ENCODE results near the gene INO80. TPM values are rescaled to one million over a fixed set of nuclear protein-coding genes. Genes with fewer than 3 reads are reported as not detected.
A peak's percentile ranks its signal among the peaks of the same experiment; 100 is the strongest.

The INO80 gene
- total RNA-seq, 2 experiments from 2014 or later: 18.9 to 22.2 TPM

GRCh38 chr15:40936709-40937666 lies 179.1 kb downstream of the INO80 start:
- POLR2A ChIA-PET: no interaction called here
- H3K4me1 Mint-ChIP-seq: peaks cover 11% of the 10 kb centered on the region
- ATAC-seq (ENCODE audit: low read depth): no peak
- no peaks in the 10 kb centered on the region for H3K9me3 Mint-ChIP-seq
- no peak overlapping the region for H3K4me3 Mint-ChIP-seq
- no peak for DNase-seq
- no peaks in the 10 kb centered on the region for H3K36me3 Mint-ChIP-seq
- peaks cover 8% of the 10 kb centered on the region for H3K27me3 Mint-ChIP-seq
- H3K27ac Mint-ChIP-seq: no peak overlapping the region

- no peaks in the 10 kb centered on the region for H3K9me3 Mint-ChIP-seq
- H3K27me3 Mint-ChIP-seq: peaks cover 15% of the 10 kb centered on the region
- H3K4me3 Mint-ChIP-seq: no peak overlapping the region
- DNase-seq (no peak), ATAC-seq (ENCODE audit: low read depth) (no peak)
- no peaks in the 10 kb centered on the region for H3K36me3 Mint-ChIP-seq
- H3K4me1 Mint-ChIP-seq: peaks cover 14% of the 10 kb centered on the region
- no peak overlapping the region for H3K27ac Mint-ChIP-seq
- POLR2A ChIA-PET: no interaction called here
Observed at GRCh38 chr15:40936234-40936708, 179.8 kb downstream of the INO80 start.

DNA sequence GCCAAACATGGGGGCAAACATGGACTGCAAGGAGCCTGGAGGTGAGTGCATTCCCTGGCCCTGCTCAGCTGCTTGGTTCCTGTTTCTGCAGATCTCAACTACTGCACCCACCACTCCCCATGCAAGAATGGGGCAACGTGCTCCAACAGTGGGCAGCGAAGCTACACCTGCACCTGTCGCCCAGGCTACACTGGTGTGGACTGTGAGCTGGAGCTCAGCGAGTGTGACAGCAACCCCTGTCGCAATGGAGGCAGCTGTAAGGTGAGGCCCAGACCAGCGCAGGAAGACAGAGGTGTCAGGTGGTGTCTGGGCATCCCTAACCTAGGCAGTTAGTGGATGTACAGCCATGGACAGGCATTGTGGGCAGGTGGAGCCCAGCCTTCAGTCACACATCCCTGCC lies 181.6 kb downstream of the INO80 start:
- ATAC-seq (ENCODE audit: low read depth) (no peak), DNase-seq (no peak)
- POLR2A ChIA-PET: interaction anchor here (1.0 kb wide), 1 partner anchor 19 kb away, joined by 3 read pairs; the partner anchor contains the start of gene CHAC1
- Mint-ChIP-seq H3K27me3 (peaks cover 32% of the 10 kb centered on the region), H3K4me3 (no peak overlapping the region), H3K36me3 (no peaks in the 10 kb centered on the region), H3K9me3 (no peaks in the 10 kb centered on the region), H3K4me1 (peaks cover 20% of the 10 kb centered on the region), H3K27ac (no peak overlapping the region)

DNA sequence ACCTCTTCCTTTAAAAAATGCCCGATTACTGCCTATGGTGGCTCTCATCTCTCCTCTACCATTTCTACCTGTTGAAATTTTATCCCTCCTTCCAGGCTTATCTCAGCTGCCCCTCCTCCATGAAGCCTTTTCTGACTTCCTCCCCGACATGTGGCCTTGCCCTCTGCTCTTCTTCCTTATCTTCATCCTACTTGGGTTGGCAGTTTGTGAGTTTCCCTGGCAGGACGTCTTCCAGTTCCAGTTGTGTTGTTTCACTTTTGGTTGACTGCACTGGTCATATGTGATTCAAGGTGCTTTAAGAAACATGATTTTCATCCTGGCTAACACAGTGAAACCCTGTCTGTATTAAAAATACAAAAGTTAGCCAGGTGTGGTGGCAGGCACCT lies 182.6 kb downstream of the INO80 start:
- Mint-ChIP-seq H3K36me3 (no peaks in the 10 kb centered on the region), H3K4me1 (peaks cover 27% of the 10 kb centered on the region), H3K27me3 (peaks cover 42% of the 10 kb centered on the region), H3K9me3 (no peaks in the 10 kb centered on the region), H3K27ac (no peak overlapping the region), H3K4me3 (no peak overlapping the region)
- no peak for DNase-seq
- POLR2A ChIA-PET: interaction anchor here (2.0 kb wide), 1 partner anchor 8 kb away, joined by 4 read pairs; no protein-coding TSS in a partner anchor
- no peak for ATAC-seq (ENCODE audit: low read depth)

DNA sequence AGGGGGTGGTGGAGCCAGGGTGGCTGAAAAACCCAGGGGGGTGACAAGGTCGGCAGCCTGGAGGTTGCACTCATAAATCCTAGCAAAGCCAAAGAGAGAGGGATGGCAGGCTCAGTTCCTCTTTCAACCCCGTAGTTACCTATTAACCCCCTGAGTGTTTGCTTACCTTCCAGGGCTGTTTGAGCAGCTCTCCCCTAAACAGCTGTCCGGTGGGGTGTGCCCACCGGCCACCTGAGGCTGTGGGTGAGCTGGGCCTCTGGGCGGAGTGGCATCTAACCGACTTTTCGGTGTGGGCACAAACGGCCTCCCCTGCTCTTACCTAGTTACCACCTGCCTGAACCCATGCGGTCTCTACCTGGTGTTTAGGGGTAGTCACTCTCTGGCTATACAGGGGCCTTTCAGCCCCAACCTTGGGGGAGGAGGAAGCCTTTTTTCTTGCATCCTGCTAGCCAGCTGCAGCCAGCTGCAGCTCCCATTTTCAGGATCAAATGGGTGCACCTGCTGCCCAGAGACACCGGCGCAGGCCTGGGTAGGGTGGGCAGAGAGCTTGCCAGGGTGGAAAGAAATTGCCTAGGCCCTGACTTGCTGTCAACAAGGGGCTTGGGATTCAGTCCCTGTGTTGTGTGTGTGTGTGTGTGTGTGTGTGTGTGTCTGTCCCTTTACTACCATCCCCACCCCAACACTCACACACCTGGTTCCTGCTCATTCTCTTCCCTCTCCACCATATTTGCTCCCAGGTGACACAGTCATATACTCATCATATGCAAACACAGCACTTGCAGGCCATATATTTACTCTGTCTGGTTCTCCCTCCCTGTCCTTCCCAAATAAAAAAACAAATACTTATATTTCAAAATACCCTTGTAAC lies 183.2 kb downstream of the INO80 start:
- Mint-ChIP-seq H3K9me3 (no peaks in the 10 kb centered on the region), H3K4me3 (no peak overlapping the region)

GRCh38 chr15:40932156-40932555 lies 183.9 kb downstream of the INO80 start:
- Mint-ChIP-seq H3K27me3 (peaks cover 51% of the 10 kb centered on the region), H3K4me1 (peaks cover 29% of the 10 kb centered on the region), H3K36me3 (no peaks in the 10 kb centered on the region), H3K9me3 (no peaks in the 10 kb centered on the region), H3K4me3 (no peak overlapping the region), H3K27ac (no peak overlapping the region)
- DNase-seq: no peak
- POLR2A ChIA-PET: interaction anchor here (0.7 to 2.4 kb wide), 3 partner anchors 10 to 29 kb away, joined by 3 to 8 read pairs (median 4); partner anchors contain the start of gene CHAC1
- ATAC-seq (ENCODE audit: low read depth): peak; percentile 28

More for the DNA sequence above, 183.2 kb downstream of the INO80 start:
- Mint-ChIP-seq H3K36me3 (no peaks in the 10 kb centered on the region), H3K4me1 (peaks cover 27% of the 10 kb centered on the region), H3K27ac (no peak overlapping the region), H3K27me3 (peaks cover 45% of the 10 kb centered on the region)
- DNase-seq (no peak), ATAC-seq (ENCODE audit: low read depth) (no peak)
- POLR2A ChIA-PET: interaction anchor here (0.7 to 2.0 kb wide), 2 partner anchors 9 to 30 kb away, joined by 3 to 4 read pairs; no protein-coding TSS in a partner anchor

DNA sequence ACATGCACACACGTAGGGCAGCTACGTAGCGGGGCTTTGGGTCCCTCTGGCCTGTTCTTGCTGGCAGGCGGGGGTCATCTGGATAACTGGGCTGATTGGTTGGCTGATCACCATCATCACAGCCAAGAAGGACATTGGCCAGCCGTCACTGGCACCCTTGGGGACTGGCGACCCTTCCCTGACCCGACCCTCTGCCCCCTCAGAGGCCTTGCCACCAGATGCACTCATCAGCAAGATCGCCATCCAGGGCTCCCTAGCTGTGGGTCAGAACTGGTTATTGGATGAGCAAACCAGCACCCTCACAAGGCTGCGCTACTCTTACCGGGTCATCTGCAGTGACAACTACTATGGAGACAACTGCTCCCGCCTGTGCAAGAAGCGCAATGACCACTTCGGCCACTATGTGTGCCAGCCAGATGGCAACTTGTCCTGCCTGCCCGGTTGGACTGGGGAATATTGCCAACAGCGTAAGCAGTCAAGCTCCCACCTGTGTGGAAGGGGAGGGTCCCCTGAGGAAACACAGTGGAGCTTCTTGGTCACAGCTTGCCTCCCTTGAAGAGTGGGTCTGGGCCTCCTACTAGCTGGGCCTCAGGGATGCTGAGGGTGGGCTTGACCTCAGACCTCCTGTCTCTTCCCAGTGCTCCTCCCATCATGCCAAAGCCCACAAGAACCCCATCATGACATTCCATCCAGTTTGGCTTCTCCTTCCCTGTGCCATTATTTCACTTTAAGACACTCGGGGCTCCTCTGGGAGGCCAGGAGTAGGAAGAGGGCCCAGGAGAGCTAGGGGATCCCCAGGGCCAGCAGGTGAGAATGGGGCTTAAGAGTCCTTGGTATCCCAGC lies 184.6 kb downstream of the INO80 start:
- no peaks in the 10 kb centered on the region for H3K36me3 Mint-ChIP-seq
- H3K4me3 Mint-ChIP-seq: peak overlapping the region; percentile 39
- no peak for ATAC-seq (ENCODE audit: low read depth)
- no peaks in the 10 kb centered on the region for H3K9me3 Mint-ChIP-seq
- peaks cover 31% of the 10 kb centered on the region for H3K4me1 Mint-ChIP-seq
- peaks cover 57% of the 10 kb centered on the region for H3K27me3 Mint-ChIP-seq
- POLR2A ChIA-PET: interaction anchor here (0.7 to 2.4 kb wide), 3 partner anchors 10 to 28 kb away, joined by 3 to 8 read pairs (median 4); partner anchors contain the start of gene CHAC1
- H3K27ac Mint-ChIP-seq: no peak overlapping the region
- no peak for DNase-seq

GRCh38 chr15:40930430-40931299 lies 185.4 kb downstream of the INO80 start:
- Mint-ChIP-seq H3K27ac (no peak overlapping the region), H3K4me3 (peak overlapping the region; percentile 72), H3K9me3 (no peaks in the 10 kb centered on the region), H3K27me3 (peaks cover 65% of the 10 kb centered on the region), H3K36me3 (no peaks in the 10 kb centered on the region), H3K4me1 (peaks cover 31% of the 10 kb centered on the region)
- ATAC-seq (ENCODE audit: low read depth) (no peak), DNase-seq (peak; percentile 71)
- POLR2A ChIA-PET: interaction anchor here (2.4 to 3.6 kb wide), 2 partner anchors 11 to 22 kb away, joined by 8 to 14 read pairs; partner anchors contain the start of gene CHAC1

GRCh38 chr15:40929660-40930429 lies 186.2 kb downstream of the INO80 start:
- H3K36me3 Mint-ChIP-seq: no peaks in the 10 kb centered on the region
- H3K4me3 Mint-ChIP-seq: peak overlapping the region; percentile 72
- H3K27ac Mint-ChIP-seq: no peak overlapping the region
- POLR2A ChIA-PET: interaction anchor here (1.1 to 3.6 kb wide), 3 partner anchors 12 to 24 kb away, joined by 3 to 14 read pairs (median 8); partner anchors contain the start of gene CHAC1
- H3K27me3 Mint-ChIP-seq: peaks cover 72% of the 10 kb centered on the region
- H3K4me1 Mint-ChIP-seq: peaks cover 31% of the 10 kb centered on the region
- no peaks in the 10 kb centered on the region for H3K9me3 Mint-ChIP-seq
- no peak for ATAC-seq (ENCODE audit: low read depth)
- DNase-seq: no peak

Measured in activated naive CD8-positive, alpha-beta T cell treated with anti-CD3 and anti-CD28 coated beads, Interleukin-2, amount 10 ng/mL, durations not matched to agents 7 days and 5 days (primary cell).